Measurements from ENCODE around the gene KCNMA1.
A peak's percentile ranks its signal among the peaks of the same experiment; 100 is the strongest.
"Not testable (repeated sequence)": the region's sequence is repeated elsewhere in the genome, so short reads cannot be mapped to it uniquely, and the experiment has no call there.

The KCNMA1 gene

GRCh38 chr10:77637532-77638320, at the start of gene KCNMA1:
Gene KCNMA1 (minus strand): TSS chr10:77637808.
- DNase-seq (ENCODE audit: low spot score) = peak; percentile 84

- no peak for DNase-seq (ENCODE audit: low spot score)
Measured at GRCh38 chr10:77686650-77687417, 49.2 kb upstream of the KCNMA1 start.

GRCh38 chr10:77686096-77686495, 48.5 kb upstream of the KCNMA1 start:
- no peak for DNase-seq (ENCODE audit: low spot score)

- no peak for DNase-seq (ENCODE audit: low spot score)
Measured at GRCh38 chr10:77685432-77685831, 47.8 kb upstream of the KCNMA1 start.

GRCh38 chr10:77683088-77683432, 45.5 kb upstream of the KCNMA1 start:
- not testable (repeated sequence) for DNase-seq (ENCODE audit: low spot score)

GRCh38 chr10:77682393-77683087, 44.9 kb upstream of the KCNMA1 start:
- DNase-seq (ENCODE audit: low spot score) = no peak

- no peak for DNase-seq (ENCODE audit: low spot score)
Measured at GRCh38 chr10:77681839-77682238, 44.2 kb upstream of the KCNMA1 start.

GRCh38 chr10:77680811-77681210, 43.2 kb upstream of the KCNMA1 start:
- DNase-seq (ENCODE audit: low spot score) = no peak

- no peak for DNase-seq (ENCODE audit: low spot score)
Measured at GRCh38 chr10:77680065-77680464, 42.5 kb upstream of the KCNMA1 start.

- no peak for DNase-seq (ENCODE audit: low spot score)
Measured at GRCh38 chr10:77679217-77679616, 41.6 kb upstream of the KCNMA1 start.

GRCh38 chr10:77678146-77678545, 40.5 kb upstream of the KCNMA1 start:
- no peak for DNase-seq (ENCODE audit: low spot score)

- no peak for DNase-seq (ENCODE audit: low spot score)
Measured at GRCh38 chr10:77675347-77675746, 37.7 kb upstream of the KCNMA1 start.

- DNase-seq (ENCODE audit: low spot score) = no peak
Measured at GRCh38 chr10:77673515-77674140, 36.0 kb upstream of the KCNMA1 start.

GRCh38 chr10:77673101-77673500, 35.5 kb upstream of the KCNMA1 start:
- DNase-seq (ENCODE audit: low spot score) = no peak

GRCh38 chr10:77671594-77672252, 34.1 kb upstream of the KCNMA1 start:
- no peak for DNase-seq (ENCODE audit: low spot score)

- no peak for DNase-seq (ENCODE audit: low spot score)
Measured at GRCh38 chr10:77670817-77671443, 33.3 kb upstream of the KCNMA1 start.

- DNase-seq (ENCODE audit: low spot score) = no peak
Measured at GRCh38 chr10:77669892-77670291, 32.3 kb upstream of the KCNMA1 start.

- no peak for DNase-seq (ENCODE audit: low spot score)
Measured at GRCh38 chr10:77667426-77668324, 30.1 kb upstream of the KCNMA1 start.

- DNase-seq (ENCODE audit: low spot score) = no peak
Measured at GRCh38 chr10:77666821-77667220, 29.2 kb upstream of the KCNMA1 start.

- DNase-seq (ENCODE audit: low spot score) = no peak
Measured at GRCh38 chr10:77664696-77665095, 27.1 kb upstream of the KCNMA1 start.

Data from GM03348 (cell line).